Mucosa of stomach (tissue), 1 donor: ENCODE results near the gene ADAM10.

Source experiments
- H3K27me3 ChIP-seq: one replicate; pipeline ENCODE4 v1.7.0; 2013; ENCODE audit warnings: mild to moderate bottlenecking, low read length; ENCODE audit not compliant: control insufficient read depth, insufficient read depth
- H3K36me3 ChIP-seq: one replicate; pipeline ENCODE4 v1.7.0; 2013; ENCODE audit warnings: low read length; ENCODE audit not compliant: control insufficient read depth, insufficient read depth
- H3K4me1 ChIP-seq: one replicate; pipeline ENCODE4 v1.7.0; 2013; ENCODE audit warnings: mild to moderate bottlenecking, low read length; ENCODE audit not compliant: control insufficient read depth, insufficient read depth
- H3K4me3 ChIP-seq: one replicate; pipeline ENCODE4 v1.7.0; 2013; ENCODE audit warnings: low read length
- H3K9ac ChIP-seq: one replicate; pipeline ENCODE4 v1.7.0; 2013; ENCODE audit warnings: mild to moderate bottlenecking, low read length, moderate library complexity
- H3K9me3 ChIP-seq: one replicate; pipeline ENCODE4 v1.7.0; 2013; ENCODE audit warnings: mild to moderate bottlenecking, low read length, moderate library complexity; ENCODE audit not compliant: control insufficient read depth
- donor health status: Pancreatic carcinoma.

ADAM10 gene

GRCh38 chr15:58704155-58704865, 45.2 kb downstream of the ADAM10 start:
- no peaks in the 10 kb centered on the region for H3K4me1 ChIP-seq
- H3K36me3 ChIP-seq = no peaks in the 10 kb centered on the region
- H3K9me3 ChIP-seq = no peaks in the 10 kb centered on the region
- no peak overlapping the region for H3K9ac ChIP-seq
- H3K27me3 ChIP-seq = no peaks in the 10 kb centered on the region
- no peak overlapping the region for H3K4me3 ChIP-seq

GRCh38 chr15:58703610-58704009, 45.9 kb downstream of the ADAM10 start:
- no peaks in the 10 kb centered on the region for H3K27me3 ChIP-seq

GRCh38 chr15:58702233-58702632, 47.3 kb downstream of the ADAM10 start:
- no peaks in the 10 kb centered on the region for H3K27me3 ChIP-seq
- H3K9ac ChIP-seq = no peak overlapping the region
- H3K36me3 ChIP-seq = no peaks in the 10 kb centered on the region
- H3K9me3 ChIP-seq = no peaks in the 10 kb centered on the region
- H3K4me1 ChIP-seq = peaks cover 6% of the 10 kb centered on the region
- no peak overlapping the region for H3K4me3 ChIP-seq

More at GRCh38 chr15:58703610-58704009, 45.9 kb downstream of the ADAM10 start:
- Histone ChIP-seq H3K4me1 (no peaks in the 10 kb centered on the region), H3K9me3 (no peaks in the 10 kb centered on the region), H3K36me3 (no peaks in the 10 kb centered on the region), H3K4me3 (no peak overlapping the region), H3K9ac (no peak overlapping the region)

- peaks cover 6% of the 10 kb centered on the region for H3K4me1 ChIP-seq
- no peaks in the 10 kb centered on the region for H3K36me3 ChIP-seq
- no peaks in the 10 kb centered on the region for H3K9me3 ChIP-seq
- H3K9ac ChIP-seq = no peak overlapping the region
- H3K27me3 ChIP-seq = no peaks in the 10 kb centered on the region
- no peak overlapping the region for H3K4me3 ChIP-seq
These were observed 48.1 kb downstream of the ADAM10 start for GRCh38 chr15:58701376-58701775.

GRCh38 chr15:58699769-58700168, 49.7 kb downstream of the ADAM10 start:
- no peak overlapping the region for H3K9ac ChIP-seq
- no peaks in the 10 kb centered on the region for H3K9me3 ChIP-seq
- no peaks in the 10 kb centered on the region for H3K27me3 ChIP-seq
- peaks cover 10% of the 10 kb centered on the region for H3K4me1 ChIP-seq
- H3K4me3 ChIP-seq = no peak overlapping the region
- H3K36me3 ChIP-seq = no peaks in the 10 kb centered on the region

- H3K4me1 ChIP-seq = peaks cover 10% of the 10 kb centered on the region
- H3K36me3 ChIP-seq = no peaks in the 10 kb centered on the region
- H3K27me3 ChIP-seq = no peaks in the 10 kb centered on the region
- H3K4me3 ChIP-seq = no peak overlapping the region
- H3K9ac ChIP-seq = no peak overlapping the region
- no peaks in the 10 kb centered on the region for H3K9me3 ChIP-seq
These were observed 50.4 kb downstream of the ADAM10 start for GRCh38 chr15:58698887-58699641.

- Histone ChIP-seq H3K4me1 (peaks cover 10% of the 10 kb centered on the region), H3K27me3 (no peaks in the 10 kb centered on the region), H3K36me3 (peaks cover 5% of the 10 kb centered on the region), H3K9ac (no peak overlapping the region), H3K9me3 (no peaks in the 10 kb centered on the region), H3K4me3 (no peak overlapping the region)
These were observed 52.3 kb downstream of the ADAM10 start for GRCh38 chr15:58697220-58697619.

GRCh38 chr15:58696738-58697137, 52.8 kb downstream of the ADAM10 start:
- Histone ChIP-seq H3K4me3 (no peak overlapping the region), H3K36me3 (peaks cover 8% of the 10 kb centered on the region), H3K9ac (no peak overlapping the region), H3K27me3 (no peaks in the 10 kb centered on the region), H3K9me3 (no peaks in the 10 kb centered on the region), H3K4me1 (peaks cover 10% of the 10 kb centered on the region)

GRCh38 chr15:58694641-58695398, 54.7 kb downstream of the ADAM10 start:
- Histone ChIP-seq H3K9me3 (no peaks in the 10 kb centered on the region), H3K36me3 (peaks cover 8% of the 10 kb centered on the region), H3K4me1 (peaks cover 10% of the 10 kb centered on the region), H3K27me3 (no peaks in the 10 kb centered on the region), H3K9ac (no peak overlapping the region), H3K4me3 (no peak overlapping the region)

GRCh38 chr15:58690703-58691102, 58.8 kb downstream of the ADAM10 start:
- Histone ChIP-seq H3K9ac (no peak overlapping the region), H3K4me1 (peaks cover 4% of the 10 kb centered on the region), H3K9me3 (no peaks in the 10 kb centered on the region), H3K4me3 (no peak overlapping the region), H3K27me3 (no peaks in the 10 kb centered on the region), H3K36me3 (peaks cover 8% of the 10 kb centered on the region)

- Histone ChIP-seq H3K4me3 (no peak overlapping the region), H3K27me3 (no peaks in the 10 kb centered on the region), H3K4me1 (peaks cover under 1% of the 10 kb centered on the region), H3K9me3 (no peaks in the 10 kb centered on the region), H3K9ac (no peak overlapping the region), H3K36me3 (peaks cover 8% of the 10 kb centered on the region)
These were observed 59.9 kb downstream of the ADAM10 start for GRCh38 chr15:58689646-58690045.

GRCh38 chr15:58686286-58686685, 63.2 kb downstream of the ADAM10 start:
- Histone ChIP-seq H3K27me3 (no peaks in the 10 kb centered on the region), H3K9ac (no peak overlapping the region), H3K4me3 (no peak overlapping the region), H3K36me3 (no peaks in the 10 kb centered on the region), H3K4me1 (peaks cover 12% of the 10 kb centered on the region), H3K9me3 (no peaks in the 10 kb centered on the region)
